OCI-LY7 (cell line): ENCODE results near the gene BCL7C.

Experiments
- CTCF ChIP-seq: fragments of 200-600 bp; sonication (generic); conservative IDR thresholded peaks from 2 replicates; pipeline ENCODE4 v1.5.1; 2014; ENCODE audit warnings: mild to moderate bottlenecking, antibody characterized with exemption, low read length, moderate library complexity, mixed read lengths
- EZH2phosphoT487 ChIP-seq: fragments of 200-600 bp; sonication (generic); IDR thresholded peaks from 2 replicates; pipeline ENCODE4 v1.6.1; 2018; ENCODE audit warnings: low read depth, borderline replicate concordance, mild to moderate bottlenecking, mixed run types, antibody characterized with exemption, low read length, moderate library complexity, mixed read lengths

- TF ChIP-seq CTCF (no peak), EZH2phosphoT487 (no peak)
These were observed 4.2 kb downstream of the BCL7C start for GRCh38 chr16:30889721-30890120.
